ENCODE measurements around the gene MED25.

Gene MED25

GRCh38 chr19:49875177-49875576 is 57.1 kb downstream of the MED25 start:
- no peak for DNase-seq

- DNase-seq, result peak; percentile 68
Measured at GRCh38 chr19:49875857-49876421, 57.9 kb downstream of the MED25 start.

GRCh38 chr19:49876422-49877019 is 58.4 kb downstream of the MED25 start:
- DNase-seq, result peak; percentile 99

- peak; percentile 100 for DNase-seq
Measured at GRCh38 chr19:49877020-49877878, 59.2 kb downstream of the MED25 start, which contains the start of the genes AKT1S1 and TBC1D17. TSS of gene AKT1S1 (minus strand) at chr19:49877355. CDS start at chr19:49873295, 4,060 bp downstream. TSS of gene TBC1D17 (plus strand) at chr19:49877702. CDS start at chr19:49877724, 22 bp downstream.

- peak; percentile 98 for DNase-seq
Measured at GRCh38 chr19:49877879-49878743, 60.0 kb downstream of the MED25 start.

- DNase-seq, result no peak
Measured at GRCh38 chr19:49878744-49879070, 60.6 kb downstream of the MED25 start.

GRCh38 chr19:49879243-49879963 is 61.3 kb downstream of the MED25 start:
- no peak for DNase-seq

- DNase-seq, result no peak
Measured at GRCh38 chr19:49880162-49880869, 62.2 kb downstream of the MED25 start.

GRCh38 chr19:49881186-49881585 is 63.1 kb downstream of the MED25 start:
- no peak for DNase-seq

- no peak for DNase-seq
Measured at GRCh38 chr19:49881672-49882394, 63.7 kb downstream of the MED25 start.

GRCh38 chr19:49882643-49883042 is 64.6 kb downstream of the MED25 start:
- DNase-seq, result no peak

- DNase-seq, result no peak
Measured at GRCh38 chr19:49883094-49883493, 65.0 kb downstream of the MED25 start.

GRCh38 chr19:49884109-49884508 is 66.0 kb downstream of the MED25 start:
- no peak for DNase-seq

GRCh38 chr19:49884760-49885159 is 66.7 kb downstream of the MED25 start:
- DNase-seq, result no peak
